HG02610 (cell line): ENCODE results near the gene AJUBA.
A peak's percentile ranks its signal among the peaks of the same experiment; 100 is the strongest.
"Not testable (repeated sequence)": the region's sequence is repeated elsewhere in the genome, so short reads cannot be mapped to it uniquely, and the experiment has no call there.

Experiments used
- ATAC-seq: cut with Tn5 transposase; IDR thresholded peaks from one replicate; pipeline ENCODE4 v1.9.1; 2021; ENCODE audit warnings: mild to moderate bottlenecking, moderate library complexity; ENCODE audit not compliant: unreplicated experiment

AJUBA gene

DNA sequence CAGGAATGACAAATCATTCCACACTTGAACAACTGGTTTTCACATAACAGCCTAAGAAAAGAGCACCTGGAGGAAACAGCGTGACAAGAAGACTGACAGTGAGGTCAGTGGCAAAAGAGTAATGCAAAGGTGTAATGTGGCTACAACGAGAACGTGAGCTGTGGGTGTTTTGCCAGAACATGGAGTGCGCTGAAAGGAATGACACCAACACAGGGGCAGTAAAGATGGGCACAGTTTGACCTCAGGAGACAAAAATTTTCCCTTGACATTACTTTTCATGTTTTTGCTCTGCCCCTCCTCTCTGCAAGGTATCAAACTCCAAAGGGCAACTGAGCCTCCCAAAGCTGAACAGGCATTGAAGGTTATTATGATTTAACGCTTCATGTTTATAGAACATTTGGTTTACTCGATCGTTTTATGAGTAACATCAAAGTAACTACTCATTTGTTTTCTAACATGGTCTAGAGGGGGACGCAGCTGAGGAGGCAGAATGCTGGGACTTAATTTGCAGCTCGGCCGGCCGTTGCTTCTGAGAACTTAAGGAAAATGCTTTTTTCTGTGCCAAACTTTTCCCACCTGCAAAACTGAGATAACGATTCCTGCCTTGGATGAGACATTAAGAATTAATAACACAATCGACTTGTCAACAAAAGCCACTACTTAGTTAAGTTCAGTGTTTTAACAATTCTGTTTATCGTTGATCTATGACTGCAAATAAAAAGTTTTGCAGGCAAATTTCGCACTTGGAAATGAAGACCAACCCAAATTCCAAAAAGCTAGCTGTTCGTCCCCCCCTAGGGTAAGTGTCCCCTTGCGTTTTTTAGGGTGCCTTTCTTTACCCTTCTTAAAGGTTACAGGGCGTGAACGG is 26.4 kb downstream of the AJUBA start:
- no peak for ATAC-seq

DNA sequence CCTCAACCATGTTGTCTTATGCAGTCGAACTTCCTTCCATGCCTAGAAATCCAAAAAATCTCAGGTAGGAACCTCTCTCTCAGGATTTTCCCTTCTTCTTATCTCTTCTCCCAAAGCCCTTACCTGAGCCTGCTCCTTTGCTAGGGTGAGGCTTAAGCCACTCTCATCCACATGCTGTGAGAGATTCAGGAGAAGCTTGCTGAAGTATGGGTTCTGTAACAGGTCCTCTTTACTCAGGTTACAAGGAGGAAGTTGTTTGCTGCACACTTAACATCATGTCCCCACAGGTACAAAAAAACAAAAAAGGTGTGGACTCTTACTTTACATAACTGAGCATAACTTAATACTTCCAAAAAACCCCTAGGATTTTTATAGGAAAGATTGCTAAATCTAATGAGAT is 29.9 kb downstream of the AJUBA start:
- no peak for ATAC-seq

DNA sequence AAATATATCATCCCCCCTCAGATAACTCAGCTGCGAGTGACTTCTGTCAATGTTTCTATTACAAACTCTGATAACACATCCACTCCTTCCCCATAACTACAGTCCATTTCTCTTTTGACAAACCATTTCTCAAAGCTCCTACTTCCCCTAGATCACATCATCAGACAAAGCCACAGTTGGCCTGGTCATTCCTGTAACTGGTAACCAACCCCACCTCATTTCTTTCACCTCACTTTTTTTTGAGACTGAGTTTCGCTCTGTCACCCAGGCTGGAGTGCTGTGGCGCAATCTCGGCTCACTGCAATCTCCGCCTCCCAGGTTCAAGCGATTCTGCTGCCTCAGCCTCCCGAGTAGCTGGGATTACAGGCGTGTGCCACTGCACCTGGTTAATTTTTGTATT is 30.6 kb downstream of the AJUBA start:
- ATAC-seq: not testable (repeated sequence)

DNA sequence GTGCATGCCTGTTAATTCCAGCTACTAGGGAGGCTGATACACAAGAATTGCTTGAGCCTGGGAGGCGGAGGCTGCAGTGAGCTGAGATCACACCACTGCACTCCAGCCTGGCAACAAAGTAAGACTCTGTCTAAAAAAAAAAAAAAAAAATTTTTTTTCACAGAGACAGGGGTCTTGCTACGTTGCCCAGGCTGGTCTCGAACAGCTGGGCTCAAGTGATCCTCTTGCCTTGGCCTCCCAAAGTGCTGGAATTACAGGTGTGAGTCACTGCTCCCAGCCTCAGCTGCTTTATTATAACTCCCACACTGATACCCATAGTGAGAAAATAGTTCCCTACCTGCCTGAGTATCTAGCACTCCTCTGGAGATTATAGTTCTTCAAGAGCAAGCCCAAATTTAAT is 36.7 kb downstream of the AJUBA start:
- no peak for ATAC-seq

DNA sequence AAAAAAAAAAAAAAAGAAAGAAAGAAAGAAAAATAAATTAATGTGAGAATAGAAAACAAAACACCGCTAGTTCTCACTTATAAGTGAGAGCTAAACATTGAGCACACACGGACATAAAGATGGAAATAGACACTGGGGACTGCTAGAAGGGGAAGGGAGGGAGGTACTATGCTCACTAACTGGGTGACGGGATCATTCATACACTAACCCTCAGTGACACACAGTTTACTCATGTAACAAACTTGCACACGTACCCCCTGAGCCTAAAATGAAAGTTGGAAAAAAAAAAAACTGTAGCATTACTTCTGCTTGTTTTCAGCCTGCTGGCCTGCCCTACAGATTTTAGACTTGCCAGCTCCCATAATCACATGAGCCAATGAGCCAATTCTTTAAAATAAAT is 42.7 kb downstream of the AJUBA start:
- ATAC-seq: no peak

DNA sequence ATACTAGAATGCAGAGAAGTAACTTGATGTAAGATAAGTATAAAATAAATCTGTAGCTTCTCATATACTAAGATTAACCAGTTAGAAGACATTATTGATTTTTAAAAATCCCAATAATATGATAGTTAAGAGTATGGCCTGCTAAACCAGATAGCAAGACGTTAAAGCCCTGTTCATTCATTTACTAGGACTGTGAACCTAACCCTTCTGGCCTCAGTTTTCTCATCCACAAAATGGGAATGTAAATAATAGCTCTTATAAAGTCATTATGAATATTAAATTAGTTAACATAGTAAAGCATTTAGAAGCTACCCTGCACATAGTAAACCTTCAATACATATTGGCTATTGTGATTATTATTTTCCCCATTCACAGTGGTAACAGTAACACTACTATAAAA is 47.2 kb downstream of the AJUBA start:
- no peak for ATAC-seq

DNA sequence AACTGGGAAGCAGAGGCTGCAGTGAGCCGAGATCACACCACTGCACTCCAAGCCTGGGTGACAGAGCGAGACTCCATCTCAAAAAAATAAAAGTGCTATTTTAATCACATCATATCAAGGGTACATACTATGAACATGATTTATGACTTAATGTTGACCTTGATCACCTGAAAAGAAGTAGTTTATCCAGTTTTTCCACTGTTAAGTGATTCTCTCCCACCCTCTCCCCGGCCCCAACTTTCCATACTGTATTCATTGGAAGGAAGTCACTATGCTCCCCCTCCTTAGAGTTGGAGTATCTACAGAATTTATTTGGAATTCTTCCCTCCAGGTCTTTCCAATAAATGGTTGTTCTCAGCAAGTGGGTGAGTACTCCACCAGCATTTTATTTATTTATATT is 50.2 kb downstream of the AJUBA start:
- no peak for ATAC-seq

DNA sequence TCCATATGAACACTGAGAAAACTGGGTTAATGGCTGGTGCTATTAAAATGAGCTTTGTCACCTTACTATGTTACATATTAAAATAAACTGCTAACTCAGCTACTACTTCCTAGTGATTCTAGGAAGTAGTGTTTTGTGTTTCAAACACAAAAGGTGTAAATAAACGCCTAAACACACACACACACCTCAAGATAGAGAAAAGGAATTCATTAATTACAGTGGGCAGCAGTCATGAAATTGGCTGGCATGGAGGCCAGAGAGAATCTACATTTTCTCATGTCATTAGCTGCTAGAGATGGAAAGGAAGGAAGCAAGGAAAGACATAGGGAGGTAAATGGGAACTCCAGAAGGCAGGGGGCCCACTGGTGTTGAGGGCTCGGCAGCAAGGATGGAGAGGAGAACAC is 52.4 kb downstream of the AJUBA start:
- ATAC-seq: no peak

DNA sequence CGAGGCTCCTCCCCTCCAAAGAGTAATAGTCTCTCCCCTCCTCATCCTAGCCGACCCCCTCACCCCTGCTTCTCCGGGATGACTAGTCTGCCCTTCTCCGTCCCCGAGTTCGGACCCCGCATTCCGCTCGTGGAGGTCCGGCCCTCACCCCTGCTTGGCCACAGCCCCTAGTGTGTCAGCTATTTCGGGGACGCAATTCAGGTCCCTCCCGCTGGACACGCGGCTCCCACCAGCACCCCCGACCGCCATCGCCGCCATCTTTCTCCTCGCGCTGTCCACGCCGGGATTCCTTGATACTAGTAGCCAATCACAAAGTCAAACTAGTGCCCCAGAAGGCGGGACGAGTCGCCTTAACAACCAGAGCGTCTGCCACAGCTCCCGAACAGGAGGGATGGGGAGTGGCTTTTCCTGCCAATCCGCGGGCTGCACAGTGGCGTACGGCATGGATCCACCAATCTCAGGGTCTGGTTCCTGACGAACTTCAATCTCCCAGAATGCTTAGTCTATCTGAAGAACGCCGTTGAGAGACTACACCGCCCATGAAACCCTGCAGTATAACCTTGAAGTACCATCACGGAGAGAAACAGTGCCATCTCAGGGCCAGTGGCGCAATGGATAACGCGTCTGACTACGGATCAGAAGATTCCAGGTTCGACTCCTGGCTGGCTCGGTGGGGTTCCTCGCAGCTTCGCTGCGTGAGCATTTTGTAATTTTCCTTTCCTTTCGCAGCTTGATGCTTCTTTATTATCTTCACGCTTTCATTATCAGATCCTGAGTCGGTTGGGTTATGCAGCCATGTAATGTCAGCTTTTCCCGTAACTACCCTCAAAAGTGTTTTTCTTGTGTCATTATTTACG is 53.0 kb downstream of the AJUBA start, which contains the start of gene PRMT5:
TSS of gene PRMT5 (minus strand) at position 273 of the 857 bp plus-strand sequence. CDS start at position 258, 15 bp downstream.
- peak; percentile 92 for ATAC-seq

DNA sequence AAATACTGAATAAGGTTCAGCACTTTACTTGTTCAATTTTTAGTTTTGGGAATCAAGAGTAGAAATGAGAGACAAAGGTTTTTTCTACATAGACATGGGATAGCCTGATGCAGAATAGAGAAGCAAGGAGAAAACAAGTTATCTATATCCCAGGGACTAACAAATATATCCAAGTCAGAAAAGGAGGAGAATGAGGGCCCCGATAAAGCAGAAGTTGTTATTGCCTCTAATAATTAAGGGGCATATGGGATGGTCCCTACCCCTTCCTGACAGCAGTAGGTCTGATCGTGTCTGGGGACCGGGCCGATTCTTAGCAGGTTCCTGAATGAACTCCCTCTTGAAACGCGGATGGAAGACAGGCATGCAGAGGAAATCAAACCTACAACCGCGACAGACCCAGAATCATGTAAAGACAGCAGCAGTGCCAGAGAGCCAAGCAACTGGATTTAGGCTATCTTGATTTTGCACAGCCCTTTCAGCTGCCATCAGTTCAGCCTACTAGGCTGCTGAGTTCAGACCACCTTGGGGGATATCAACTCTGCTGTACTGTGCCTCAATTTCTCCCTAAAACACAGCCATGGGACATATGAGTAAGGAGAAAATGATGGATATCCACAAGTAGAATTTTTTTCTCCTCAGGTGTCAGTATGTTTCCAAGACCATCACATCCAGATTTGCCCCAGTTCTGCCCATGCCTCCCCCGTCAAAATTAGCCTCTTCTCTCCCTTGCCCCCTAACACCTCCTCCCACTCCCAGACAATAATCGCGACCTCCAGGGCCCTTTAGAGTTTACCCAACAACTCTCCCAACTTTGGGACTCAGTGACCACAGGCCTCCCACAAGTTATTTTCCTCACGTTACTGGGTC is 53.9 kb downstream of the AJUBA start:
- ATAC-seq: no peak

DNA sequence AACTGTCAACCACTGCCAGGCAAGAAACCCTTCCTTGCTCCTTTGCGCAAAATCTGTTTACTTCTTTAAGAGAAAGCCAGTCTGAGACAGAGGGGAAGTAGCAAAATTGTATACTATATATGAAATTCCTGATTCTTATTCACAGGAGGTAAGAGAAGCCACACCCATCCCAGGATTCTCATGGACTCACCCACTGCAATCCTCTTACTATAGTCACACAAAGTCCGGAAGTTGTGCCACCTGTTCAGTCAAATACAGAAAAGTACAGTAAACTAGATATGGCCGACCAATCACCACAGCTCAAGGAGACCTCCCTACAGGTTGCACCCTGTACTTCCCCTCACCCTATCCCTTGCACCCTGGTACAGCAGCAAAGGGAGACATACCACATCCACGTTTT is 56.0 kb downstream of the AJUBA start:
- no peak for ATAC-seq

DNA sequence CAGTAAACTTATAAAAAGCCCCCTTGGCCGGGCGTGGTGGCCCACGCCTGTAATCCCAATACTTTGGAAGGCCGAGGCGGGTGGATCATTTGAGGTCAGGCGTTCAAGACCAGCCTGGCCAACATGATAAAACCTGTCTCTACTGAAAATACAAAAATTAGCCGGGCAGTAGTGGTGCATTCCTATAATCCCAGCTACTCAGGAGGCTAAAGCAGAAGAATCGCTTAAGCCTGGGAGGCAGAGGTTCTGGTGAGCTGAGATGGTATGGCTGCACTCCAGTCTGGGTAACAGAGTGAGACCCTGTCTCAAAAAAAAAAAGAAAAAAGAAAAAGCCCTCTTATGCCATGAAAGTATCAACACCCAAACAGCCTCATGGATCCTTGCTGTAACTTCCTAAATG is 56.8 kb downstream of the AJUBA start:
- ATAC-seq: no peak

DNA sequence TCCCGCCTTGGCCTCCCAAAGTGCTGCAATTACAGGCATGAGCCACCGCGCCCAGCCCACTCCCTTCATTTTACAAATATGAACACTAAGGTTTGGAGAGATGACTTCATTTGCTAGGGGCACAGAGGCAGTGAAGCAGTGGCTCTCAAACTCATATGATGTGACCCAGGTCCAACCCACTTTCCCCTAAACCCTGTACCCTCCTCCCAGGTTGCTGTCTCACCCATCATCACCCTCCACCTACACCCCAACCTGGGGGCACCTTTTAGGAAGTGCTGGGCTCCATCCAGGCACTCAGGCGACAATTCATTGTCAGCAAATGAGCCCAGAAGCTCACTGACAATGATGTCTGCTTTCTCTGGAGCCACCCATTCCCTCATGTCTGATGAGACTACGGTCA is 58.6 kb downstream of the AJUBA start:
- no peak for ATAC-seq

DNA sequence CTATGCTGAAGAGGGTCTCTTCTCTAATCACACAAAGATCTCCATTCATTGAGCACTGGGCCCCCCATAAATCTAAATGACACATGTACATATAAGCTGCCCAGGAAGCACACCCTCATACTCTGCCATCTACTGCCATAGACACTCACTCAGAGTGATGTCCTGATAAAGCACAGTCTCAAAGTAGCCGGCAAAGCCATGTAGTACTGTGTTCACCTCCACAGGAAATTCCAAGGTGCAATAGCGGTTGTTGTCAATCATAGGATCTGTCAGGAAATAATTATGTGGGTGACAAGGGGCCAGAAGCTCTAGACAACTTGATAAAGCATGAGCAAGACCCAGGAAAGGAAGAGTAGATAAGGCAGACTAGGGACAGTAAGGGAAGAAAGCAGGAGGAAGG is 60.1 kb downstream of the AJUBA start:
- ATAC-seq: no peak
